Measurements from ENCODE around the gene GRM2.

DNA sequence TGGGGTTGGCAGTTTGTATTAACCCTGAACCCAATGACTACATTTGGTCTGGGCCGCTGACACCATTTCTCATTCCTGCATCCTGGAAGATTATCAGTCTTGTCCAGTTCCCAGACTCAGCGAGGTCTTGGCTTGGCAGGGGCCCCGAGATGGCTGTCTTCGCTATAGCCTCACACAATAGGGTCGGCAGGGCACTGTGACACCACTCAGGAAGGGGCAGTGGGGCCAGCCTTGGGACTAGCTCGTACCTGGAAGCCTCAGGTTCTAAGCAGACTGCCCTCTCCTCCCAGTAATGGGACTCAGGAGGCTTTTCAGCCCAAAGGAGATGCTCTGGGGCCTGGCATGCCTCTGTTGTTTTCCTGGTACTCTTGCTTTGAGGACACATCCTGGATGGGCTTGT lies 26.7 kb upstream of the GRM2 start:
- TF ChIP-seq, protein P1, sequence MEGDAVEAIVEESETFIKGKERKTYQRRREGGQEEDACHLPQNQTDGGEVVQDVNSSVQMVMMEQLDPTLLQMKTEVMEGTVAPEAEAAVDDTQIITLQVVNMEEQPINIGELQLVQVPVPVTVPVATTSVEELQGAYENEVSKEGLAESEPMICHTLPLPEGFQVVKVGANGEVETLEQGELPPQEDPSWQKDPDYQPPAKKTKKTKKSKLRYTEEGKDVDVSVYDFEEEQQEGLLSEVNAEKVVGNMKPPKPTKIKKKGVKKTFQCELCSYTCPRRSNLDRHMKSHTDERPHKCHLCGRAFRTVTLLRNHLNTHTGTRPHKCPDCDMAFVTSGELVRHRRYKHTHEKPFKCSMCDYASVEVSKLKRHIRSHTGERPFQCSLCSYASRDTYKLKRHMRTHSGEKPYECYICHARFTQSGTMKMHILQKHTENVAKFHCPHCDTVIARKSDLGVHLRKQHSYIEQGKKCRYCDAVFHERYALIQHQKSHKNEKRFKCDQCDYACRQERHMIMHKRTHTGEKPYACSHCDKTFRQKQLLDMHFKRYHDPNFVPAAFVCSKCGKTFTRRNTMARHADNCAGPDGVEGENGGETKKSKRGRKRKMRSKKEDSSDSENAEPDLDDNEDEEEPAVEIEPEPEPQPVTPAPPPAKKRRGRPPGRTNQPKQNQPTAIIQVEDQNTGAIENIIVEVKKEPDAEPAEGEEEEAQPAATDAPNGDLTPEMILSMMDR (IDR thresholded peaks at IDR 0.05): no peak
- no peak for TF ChIP-seq POLR2A (IDR thresholded peaks at IDR 0.05)

Data from adrenal gland (tissue), 5 donors.